K562 (cell line): ENCODE measurements around the gene RHCG.

ENCODE experiments used
- ADNP ChIP-seq: fragments of 200-800 bp; sonication (Bioruptor generic); IDR thresholded peaks from 2 replicates; pipeline ENCODE4 v1.6.1; 2016; ENCODE audit warnings: missing genetic modification characterization, missing compliant biosample characterization
- BMI1 ChIP-seq: fragments of 150-350 bp; IDR thresholded peaks from 2 replicates; pipeline ENCODE4 v1.6.1; 2014; ENCODE audit warnings: low read length
- ESRRB ChIP-seq: fragments of 250-450 bp; sonication (Bioruptor Pico); IDR thresholded peaks from 2 replicates; pipeline ENCODE4 v1.5.0; 2020; ENCODE audit warnings: mild to moderate bottlenecking, moderate library complexity, borderline replicate concordance
- MAZ ChIP-seq, 2 experiments: fragments of 450-650 bp in 1 of 2; sonication (generic) in 1 of 2; formaldehyde crosslinking; IDR thresholded peaks in 1 of 2; conservative IDR thresholded peaks in 1 of 2; 2 replicates each; pipeline versions ENCODE4 v1.4.0 to v1.5.0; 2020; ENCODE audit warnings: mild to moderate bottlenecking in 1 of 2, missing genetic modification reagents in 1 of 2
- NFE2 ChIP-seq: IDR thresholded peaks from 2 replicates; pipeline ENCODE4 v1.6.1; 2014; ENCODE audit warnings: antibody characterized with exemption, low read depth
- PHF8 ChIP-seq: fragments of 200-600 bp; sonication (generic); IDR thresholded peaks from 2 replicates; pipeline ENCODE4 v1.6.1; 2012; ENCODE audit warnings: mixed run types, mild to moderate bottlenecking, inconsistent platforms, low read length, moderate library complexity, borderline replicate concordance
- POLR2AphosphoS2 ChIP-seq: IDR thresholded peaks from 2 replicates; pipeline ENCODE4 v1.6.1; 2012; ENCODE audit warnings: low read length, improper control_type of control experiment
- REST ChIP-seq, 2 experiments: fragments of 450-650 bp; formaldehyde crosslinking in 1 of 2; IDR thresholded peaks; 2 replicates each; pipeline versions ENCODE4 v1.4.0 to v1.6.1; 2014 to 2020; ENCODE audit warnings: mild to moderate bottlenecking in 2 of 2, borderline replicate concordance in 1 of 2, low read depth in 1 of 2
- SP1 ChIP-seq: sonication (generic); formaldehyde crosslinking; IDR thresholded peaks from 2 replicates; pipeline ENCODE4 v1.8.1; 2022; ENCODE audit warnings: mild to moderate bottlenecking, missing genetic modification reagents
- SRSF9 ChIP-seq: fragments of 200-400 bp; formaldehyde crosslinking; IDR thresholded peaks from 2 replicates; pipeline ENCODE4 v1.6.1; 2017; ENCODE audit warnings: low read depth, low read length, borderline replicate concordance
- ZNF282 ChIP-seq: sonication (generic); formaldehyde crosslinking; IDR thresholded peaks from 2 replicates; pipeline ENCODE4 v1.8.1; 2023; ENCODE audit warnings: missing genetic modification reagents
- TF ChIP-seq, protein P1 (sequence below): fragments of 450-650 bp; IDR thresholded peaks from 2 replicates; pipeline ENCODE4 v1.6.1; 2016; ENCODE audit warnings: low read depth
- TF ChIP-seq, protein P2 (sequence below), 3 experiments: IDR thresholded peaks in 2 of 3; conservative IDR thresholded peaks in 1 of 3; 2 replicates each; pipeline ENCODE4 v1.5.1; 2011 to 2012; ENCODE audit warnings: low read length in 3 of 3, mild to moderate bottlenecking in 3 of 3, control low read depth in 2 of 3, improper control_type of control experiment in 1 of 3, inconsistent platforms in 1 of 3, low read depth in 1 of 3, mixed read lengths in 1 of 3, moderate library complexity in 1 of 3; ENCODE audit not compliant: insufficient read depth in 2 of 3

DNA sequence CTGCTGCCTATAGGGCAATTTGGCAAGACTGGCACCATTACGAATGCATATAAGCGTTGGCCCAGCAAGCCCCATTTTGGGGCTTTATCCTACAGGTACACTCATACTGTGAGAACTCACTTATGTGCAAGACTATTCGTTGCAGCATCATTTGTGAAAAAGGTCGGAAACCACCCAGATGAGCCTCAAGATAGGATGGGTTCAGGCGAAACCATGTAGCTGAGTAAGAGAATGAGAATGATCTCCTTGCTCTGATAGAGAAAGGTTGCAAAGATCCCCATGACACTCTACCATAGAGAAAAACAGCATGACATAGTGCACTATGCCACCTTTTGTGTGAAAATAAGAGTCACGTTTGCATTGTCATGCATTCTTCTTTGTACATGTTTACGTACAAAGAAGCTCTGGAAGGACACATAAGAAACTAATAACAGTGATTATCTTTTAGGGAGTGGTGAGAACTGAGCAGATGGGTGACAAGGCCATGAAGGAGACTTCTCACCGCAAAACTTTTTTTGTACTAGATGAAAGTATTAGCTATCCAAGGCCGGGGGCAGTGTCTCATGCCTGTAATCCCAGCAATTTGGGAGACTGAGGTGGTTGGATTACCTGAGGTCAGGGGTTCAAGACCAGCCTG lies 50.0 kb downstream of the RHCG start:
- TF ChIP-seq POLR2AphosphoS2 (no peak), SP1 (CRISPR knock-in tag) (no peak), PHF8 (no peak), ESRRB (no peak), NFE2 (no peak), ADNP (tag) (no peak), MAZ (CRISPR knock-in tag; conservative IDR thresholded peaks at IDR 0.05 in 1 of 2, IDR thresholded peaks at IDR 0.05 in 1 of 2) (no peak), REST (IDR thresholded peaks at IDR 0.05; ENCODE audit: borderline replicate concordance) (no peak), REST (CRISPR knock-in tag; IDR thresholded peaks at IDR 0.05; ENCODE audit: low read depth) (no peak), BMI1 (no peak), ZNF282 (CRISPR knock-in tag) (no peak), SRSF9 (no peak)
- TF ChIP-seq, protein P1, sequence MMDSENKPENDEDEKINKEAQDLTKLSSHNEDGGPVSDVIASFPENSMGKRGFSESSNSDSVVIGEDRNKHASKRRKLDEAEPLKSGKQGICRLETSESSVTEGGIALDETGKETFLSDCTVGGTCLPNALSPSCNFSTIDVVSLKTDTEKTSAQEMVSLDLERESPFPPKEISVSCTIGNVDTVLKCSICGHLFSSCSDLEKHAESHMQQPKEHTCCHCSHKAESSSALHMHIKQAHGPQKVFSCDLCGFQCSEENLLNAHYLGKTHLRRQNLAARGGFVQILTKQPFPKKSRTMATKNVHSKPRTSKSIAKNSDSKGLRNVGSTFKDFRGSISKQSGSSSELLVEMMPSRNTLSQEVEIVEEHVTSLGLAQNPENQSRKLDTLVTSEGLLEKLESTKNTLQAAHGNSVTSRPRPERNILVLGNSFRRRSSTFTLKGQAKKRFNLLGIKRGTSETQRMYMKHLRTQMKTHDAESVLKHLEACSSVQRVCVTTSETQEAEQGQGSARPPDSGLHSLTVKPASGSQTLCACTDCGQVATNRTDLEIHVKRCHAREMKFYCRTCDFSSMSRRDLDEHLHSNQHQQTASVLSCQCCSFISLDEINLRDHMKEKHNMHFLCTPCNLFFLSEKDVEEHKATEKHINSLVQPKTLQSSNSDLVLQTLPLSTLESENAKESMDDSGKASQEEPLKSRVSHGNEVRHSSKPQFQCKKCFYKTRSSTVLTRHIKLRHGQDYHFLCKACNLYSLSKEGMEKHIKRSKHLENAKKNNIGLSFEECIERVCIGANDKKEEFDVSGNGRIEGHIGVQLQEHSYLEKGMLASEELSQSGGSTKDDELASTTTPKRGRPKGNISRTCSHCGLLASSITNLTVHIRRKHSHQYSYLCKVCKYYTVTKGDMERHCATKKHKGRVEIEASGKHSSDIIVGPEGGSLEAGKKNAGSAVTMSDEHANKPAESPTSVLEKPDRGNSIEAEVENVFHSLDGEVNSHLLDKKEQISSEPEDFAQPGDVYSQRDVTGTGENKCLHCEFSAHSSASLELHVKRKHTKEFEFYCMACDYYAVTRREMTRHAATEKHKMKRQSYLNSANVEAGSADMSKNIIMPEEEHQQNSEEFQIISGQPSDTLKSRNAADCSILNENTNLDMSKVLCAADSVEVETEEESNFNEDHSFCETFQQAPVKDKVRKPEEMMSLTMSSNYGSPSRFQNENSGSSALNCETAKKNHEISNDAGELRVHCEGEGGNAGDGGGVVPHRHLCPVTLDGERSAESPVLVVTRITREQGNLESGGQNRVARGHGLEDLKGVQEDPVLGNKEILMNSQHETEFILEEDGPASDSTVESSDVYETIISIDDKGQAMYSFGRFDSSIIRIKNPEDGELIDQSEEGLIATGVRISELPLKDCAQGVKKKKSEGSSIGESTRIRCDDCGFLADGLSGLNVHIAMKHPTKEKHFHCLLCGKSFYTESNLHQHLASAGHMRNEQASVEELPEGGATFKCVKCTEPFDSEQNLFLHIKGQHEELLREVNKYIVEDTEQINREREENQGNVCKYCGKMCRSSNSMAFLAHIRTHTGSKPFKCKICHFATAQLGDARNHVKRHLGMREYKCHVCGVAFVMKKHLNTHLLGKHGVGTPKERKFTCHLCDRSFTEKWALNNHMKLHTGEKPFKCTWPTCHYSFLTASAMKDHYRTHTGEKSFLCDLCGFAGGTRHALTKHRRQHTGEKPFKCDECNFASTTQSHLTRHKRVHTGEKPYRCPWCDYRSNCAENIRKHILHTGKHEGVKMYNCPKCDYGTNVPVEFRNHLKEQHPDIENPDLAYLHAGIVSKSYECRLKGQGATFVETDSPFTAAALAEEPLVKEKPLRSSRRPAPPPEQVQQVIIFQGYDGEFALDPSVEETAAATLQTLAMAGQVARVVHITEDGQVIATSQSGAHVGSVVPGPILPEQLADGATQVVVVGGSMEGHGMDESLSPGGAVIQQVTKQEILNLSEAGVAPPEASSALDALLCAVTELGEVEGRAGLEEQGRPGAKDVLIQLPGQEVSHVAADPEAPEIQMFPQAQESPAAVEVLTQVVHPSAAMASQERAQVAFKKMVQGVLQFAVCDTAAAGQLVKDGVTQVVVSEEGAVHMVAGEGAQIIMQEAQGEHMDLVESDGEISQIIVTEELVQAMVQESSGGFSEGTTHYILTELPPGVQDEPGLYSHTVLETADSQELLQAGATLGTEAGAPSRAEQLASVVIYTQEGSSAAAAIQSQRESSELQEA: no peak
- TF ChIP-seq, protein P2, sequence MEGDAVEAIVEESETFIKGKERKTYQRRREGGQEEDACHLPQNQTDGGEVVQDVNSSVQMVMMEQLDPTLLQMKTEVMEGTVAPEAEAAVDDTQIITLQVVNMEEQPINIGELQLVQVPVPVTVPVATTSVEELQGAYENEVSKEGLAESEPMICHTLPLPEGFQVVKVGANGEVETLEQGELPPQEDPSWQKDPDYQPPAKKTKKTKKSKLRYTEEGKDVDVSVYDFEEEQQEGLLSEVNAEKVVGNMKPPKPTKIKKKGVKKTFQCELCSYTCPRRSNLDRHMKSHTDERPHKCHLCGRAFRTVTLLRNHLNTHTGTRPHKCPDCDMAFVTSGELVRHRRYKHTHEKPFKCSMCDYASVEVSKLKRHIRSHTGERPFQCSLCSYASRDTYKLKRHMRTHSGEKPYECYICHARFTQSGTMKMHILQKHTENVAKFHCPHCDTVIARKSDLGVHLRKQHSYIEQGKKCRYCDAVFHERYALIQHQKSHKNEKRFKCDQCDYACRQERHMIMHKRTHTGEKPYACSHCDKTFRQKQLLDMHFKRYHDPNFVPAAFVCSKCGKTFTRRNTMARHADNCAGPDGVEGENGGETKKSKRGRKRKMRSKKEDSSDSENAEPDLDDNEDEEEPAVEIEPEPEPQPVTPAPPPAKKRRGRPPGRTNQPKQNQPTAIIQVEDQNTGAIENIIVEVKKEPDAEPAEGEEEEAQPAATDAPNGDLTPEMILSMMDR (IDR thresholded peaks at IDR 0.05 in 2 of 3, conservative IDR thresholded peaks at IDR 0.05 in 1 of 3; ENCODE audit: insufficient read depth in 2 of 3, low read depth in 1 of 3, low read length in 3 of 3): no peak
